Thymus (tissue), 11 donors: Measurements from ENCODE around the gene RAI2. TPM values are rescaled to one million over a fixed set of nuclear protein-coding genes. Genes with fewer than 3 reads are reported as not detected.

ENCODE experiments used
- DNase-seq, 9 donors: peaks; one replicate each; pipeline ENCODE4 v3.0.0-alpha.2; 2013; ENCODE audit warnings: low spot score in 9 of 9, low read depth in 6 of 9, missing footprints in 1 of 9
- H3K27ac ChIP-seq, 2 donors: one replicate each; pipeline ENCODE4 v1.5.1; 2013; ENCODE audit warnings: control low read depth in 1 of 2, low read depth in 1 of 2, low read length in 1 of 2, mild to moderate bottlenecking in 1 of 2, moderate library complexity in 1 of 2
- H3K27me3 ChIP-seq, 2 donors: one replicate each; pipeline ENCODE4 v1.5.1; 2013; ENCODE audit warnings: low read length in 1 of 2; ENCODE audit not compliant: control insufficient read depth in 2 of 2, insufficient read depth in 1 of 2
- H3K36me3 ChIP-seq, 2 donors: one replicate each; pipeline ENCODE4 v1.5.1; 2013; ENCODE audit warnings: low read length in 1 of 2, mild to moderate bottlenecking in 1 of 2, moderate library complexity in 1 of 2; ENCODE audit not compliant: control insufficient read depth in 2 of 2, insufficient read depth in 2 of 2
- H3K4me1 ChIP-seq, 2 donors: one replicate each; pipeline ENCODE4 v1.5.1; 2013; ENCODE audit warnings: low read length in 2 of 2; ENCODE audit not compliant: control insufficient read depth in 2 of 2, insufficient read depth in 2 of 2
- H3K4me3 ChIP-seq, 2 donors: one replicate each; pipeline ENCODE4 v1.5.1; 2013; ENCODE audit warnings: low read length in 2 of 2, control low read depth in 1 of 2, mild to moderate bottlenecking in 1 of 2
- H3K9me3 ChIP-seq, 2 donors: one replicate each; pipeline ENCODE4 v1.5.1; 2013; ENCODE audit warnings: low read length in 1 of 2, mild to moderate bottlenecking in 1 of 2; ENCODE audit not compliant: control insufficient read depth in 2 of 2, insufficient read depth in 1 of 2
- WGBS: extraction: QIAGEN DNeasy Blood & Tissue Kit; methylation state at CpG from one replicate; pipeline ENCODE4 v1.1.7; 2013; 5-methylcytosine and 5-hydroxymethylcytosine counted together
- polyA plus RNA-seq: library from polyadenylated mRNA; stranded (reverse); fragments of 200-250 nt; gene quantifications from one replicate; pipeline ENCODE4 v1.2.3, GENCODE V29; 2013
- total RNA-seq: library from RNA; stranded (reverse); fragments of 120-200 nt; gene quantifications from one replicate; pipeline ENCODE4 v1.2.4, GENCODE V29; 2013
- donor health status: healthy.

Gene RAI2
- total and polyA plus RNA-seq, 2 donors: 1.8 to 9.0 TPM

- Histone ChIP-seq H3K9me3 (peaks cover 0 to 7% of the 10 kb centered on the region in 2 donors), H3K27me3 (peaks cover 2 to 63% of the 10 kb centered on the region in 2 donors), H3K4me3 (peak overlapping the region; percentile 13 to 17), H3K27ac (no peak overlapping the region), H3K4me1 (no peaks in the 10 kb centered on the region), H3K36me3 (no peaks in the 10 kb centered on the region)
- 3% methylated on average over 23 of the region's 23 CpGs for WGBS
- DNase-seq: peak in 1 of 9 donors; percentile 9
Measured at GRCh38 chrX:17859609-17860178, 1.4 kb downstream of the RAI2 start.

DNA sequence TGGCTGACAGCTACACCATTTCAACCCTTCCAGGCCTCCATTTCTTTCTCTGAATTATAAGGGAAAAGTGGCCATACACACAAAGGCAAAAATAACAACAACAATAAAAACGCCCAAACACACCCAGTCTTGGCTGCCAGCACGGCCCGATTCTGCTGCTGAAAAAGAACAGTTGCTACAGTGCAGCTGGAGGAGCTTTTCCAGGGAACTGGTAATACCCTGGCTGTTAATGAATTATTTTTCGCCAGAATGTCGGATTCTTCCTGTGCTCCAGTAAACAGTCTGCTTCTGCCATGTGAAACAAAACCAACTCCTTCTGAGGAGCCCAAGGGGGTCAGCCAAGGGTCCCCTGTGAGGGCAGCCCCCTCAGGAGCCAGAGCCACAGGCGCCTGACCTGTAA lies 6.6 kb downstream of the RAI2 start:
- no peak overlapping the region for H3K4me3 ChIP-seq
- H3K27me3 ChIP-seq: peaks cover 0 to 35% of the 10 kb centered on the region in 2 donors
- H3K9me3 ChIP-seq: peaks cover 0 to 1% of the 10 kb centered on the region in 2 donors
- H3K4me1 ChIP-seq: no peaks in the 10 kb centered on the region
- no peak overlapping the region for H3K27ac ChIP-seq
- H3K36me3 ChIP-seq: no peaks in the 10 kb centered on the region
- WGBS: 80% methylated on average over 6 of the region's 6 CpGs
- DNase-seq: no peak

DNA sequence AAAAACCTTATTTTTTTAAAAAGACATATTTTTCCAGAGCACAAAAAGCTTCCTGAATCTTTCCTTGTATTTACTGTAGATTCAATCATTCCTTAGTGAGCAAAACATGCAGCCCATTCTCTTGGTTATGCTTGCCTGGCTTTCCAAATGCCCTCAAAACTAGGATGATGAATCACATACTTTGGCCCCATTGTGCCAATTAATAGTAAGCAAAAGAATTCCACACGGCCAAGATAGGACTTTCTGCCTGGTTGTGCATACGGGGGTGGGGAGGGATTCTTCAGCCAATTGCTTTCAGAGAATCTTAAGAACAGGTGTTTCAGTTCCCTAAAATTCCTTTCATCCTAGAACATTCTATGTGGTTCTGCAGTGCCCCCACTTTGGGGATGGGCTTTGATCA lies 7.0 kb downstream of the RAI2 start:
- Histone ChIP-seq H3K27me3 (peaks cover 0 to 31% of the 10 kb centered on the region in 2 donors), H3K4me1 (no peaks in the 10 kb centered on the region), H3K27ac (no peak overlapping the region), H3K4me3 (no peak overlapping the region), H3K36me3 (no peaks in the 10 kb centered on the region), H3K9me3 (no peaks in the 10 kb centered on the region)
- DNase-seq: no peak
- 82% methylated on average over 2 of the region's 2 CpGs for WGBS

DNA sequence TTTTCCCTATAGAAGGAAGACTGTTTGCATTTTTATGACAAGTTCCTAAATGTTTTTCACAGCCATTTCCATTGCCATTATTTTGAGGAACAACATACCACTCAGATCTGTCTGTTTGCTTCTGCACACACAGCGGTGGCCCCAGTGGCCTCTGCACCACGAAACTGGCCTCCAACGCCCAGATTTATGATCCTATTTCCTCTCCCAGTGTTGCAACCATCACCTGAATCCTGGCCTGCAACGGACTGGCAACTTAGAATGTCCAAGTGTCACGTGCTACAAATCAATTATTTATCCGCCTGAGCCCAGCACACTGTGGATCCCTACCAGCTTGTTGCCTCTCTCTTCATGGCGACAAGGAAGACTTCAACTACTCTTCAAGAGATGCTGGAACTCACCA lies 9.2 kb downstream of the RAI2 start:
- Histone ChIP-seq H3K4me1 (no peaks in the 10 kb centered on the region), H3K27ac (no peak overlapping the region)
- 56% methylated on average over 7 of the region's 7 CpGs for WGBS

GRCh38 chrX:17848545-17849265 lies 12.4 kb downstream of the RAI2 start:
- Histone ChIP-seq H3K27ac (peak overlapping the region in 1 of 2 donors; percentile 43), H3K9me3 (no peaks in the 10 kb centered on the region)
- WGBS: 91% methylated on average over 7 of the region's 7 CpGs

More for the DNA sequence above, 9.2 kb downstream of the RAI2 start:
- H3K9me3 ChIP-seq: no peaks in the 10 kb centered on the region
- H3K4me3 ChIP-seq: no peak overlapping the region
- peaks cover 0 to 15% of the 10 kb centered on the region in 2 donors for H3K27me3 ChIP-seq
- DNase-seq: no peak
- H3K36me3 ChIP-seq: no peaks in the 10 kb centered on the region

GRCh38 chrX:17846045-17846444 lies 15.1 kb downstream of the RAI2 start:
- Histone ChIP-seq H3K27me3 (peaks cover 0 to 3% of the 10 kb centered on the region in 2 donors), H3K36me3 (no peaks in the 10 kb centered on the region), H3K4me3 (no peak overlapping the region), H3K9me3 (no peaks in the 10 kb centered on the region), H3K4me1 (no peaks in the 10 kb centered on the region), H3K27ac (no peak overlapping the region)
- 88% methylated on average over 2 of the region's 2 CpGs for WGBS
- DNase-seq: no peak

More at GRCh38 chrX:17848545-17849265, 12.4 kb downstream of the RAI2 start:
- no peaks in the 10 kb centered on the region for H3K4me1 ChIP-seq
- H3K36me3 ChIP-seq: no peaks in the 10 kb centered on the region
- peaks cover 0 to 3% of the 10 kb centered on the region in 2 donors for H3K27me3 ChIP-seq
- DNase-seq: no peak
- H3K4me3 ChIP-seq: no peak overlapping the region

- H3K9me3 ChIP-seq: no peaks in the 10 kb centered on the region
- no peak for DNase-seq
- H3K36me3 ChIP-seq: no peaks in the 10 kb centered on the region
- no peaks in the 10 kb centered on the region for H3K4me1 ChIP-seq
- H3K27me3 ChIP-seq: peaks cover 0 to 3% of the 10 kb centered on the region in 2 donors
- H3K27ac ChIP-seq: no peak overlapping the region
- WGBS: 93% methylated on average over 2 of the region's 2 CpGs
- no peak overlapping the region for H3K4me3 ChIP-seq
Measured at GRCh38 chrX:17844236-17844635, 16.9 kb downstream of the RAI2 start.

DNA sequence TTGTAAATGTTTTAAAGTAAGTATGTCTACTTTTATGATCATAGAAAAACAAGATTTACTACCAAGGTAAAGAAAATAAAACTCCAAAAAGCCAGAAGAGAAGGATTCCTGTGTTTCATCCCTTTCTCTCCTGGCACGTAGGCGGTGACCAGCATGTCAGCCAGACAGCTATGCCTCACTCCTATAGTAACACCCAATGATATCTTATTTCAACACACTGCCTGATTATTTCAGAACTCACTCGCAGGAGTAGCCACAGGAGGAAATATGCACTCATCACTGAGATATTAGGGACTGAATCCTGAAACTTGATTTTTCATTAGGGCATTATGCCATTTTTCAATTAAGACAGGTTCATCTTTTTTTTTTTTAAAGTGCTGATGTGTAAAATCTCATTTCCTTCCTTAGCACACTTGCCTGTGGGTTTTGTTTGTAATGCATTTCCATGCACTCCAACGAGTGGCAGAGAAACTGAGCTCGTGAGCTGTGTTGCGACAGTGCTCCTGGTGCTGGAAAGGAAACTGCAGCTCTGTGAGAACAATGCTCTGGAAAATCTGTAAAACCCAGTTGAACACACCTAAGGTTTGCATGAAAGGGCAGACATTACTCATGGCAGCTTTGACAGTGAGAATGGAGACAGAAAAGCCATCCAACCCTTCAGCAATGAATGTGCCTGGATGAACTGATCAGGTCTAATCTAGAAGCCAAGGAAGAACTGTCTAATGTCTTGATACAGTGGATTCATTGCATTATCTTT lies 18.2 kb downstream of the RAI2 start:
- Histone ChIP-seq H3K9me3 (no peaks in the 10 kb centered on the region), H3K27me3 (no peaks in the 10 kb centered on the region), H3K4me3 (no peak overlapping the region), H3K27ac (peak overlapping the region in 1 of 2 donors; percentile 45), H3K36me3 (no peaks in the 10 kb centered on the region), H3K4me1 (no peaks in the 10 kb centered on the region)
- 49% methylated on average over 6 of the region's 6 CpGs for WGBS
- no peak for DNase-seq

GRCh38 chrX:17839269-17839668 lies 21.8 kb downstream of the RAI2 start:
- DNase-seq: no peak
- 80% methylated on average over 4 of the region's 4 CpGs for WGBS
- no peaks in the 10 kb centered on the region for H3K36me3 ChIP-seq
- H3K9me3 ChIP-seq: no peaks in the 10 kb centered on the region
- H3K27ac ChIP-seq: no peak overlapping the region
- H3K4me3 ChIP-seq: no peak overlapping the region
- no peaks in the 10 kb centered on the region for H3K27me3 ChIP-seq
- no peaks in the 10 kb centered on the region for H3K4me1 ChIP-seq
